ENCODE results near the gene CNRIP1. TPM values are rescaled to one million over a fixed set of nuclear protein-coding genes. Genes with fewer than 3 reads are reported as not detected.
"Not testable (repeated sequence)": the region's sequence is repeated elsewhere in the genome, so short reads cannot be mapped to it uniquely, and the experiment has no call there.

Gene CNRIP1
- total RNA-seq, 2 donors from 2014 or later: not detected

GRCh38 chr2:68351997-68352396, 32.2 kb upstream of the CNRIP1 start:
- Mint-ChIP-seq H3K9me3 (no peaks in the 10 kb centered on the region), H3K27me3 (peaks cover 19% of the 10 kb centered on the region), H3K4me3 (no peak overlapping the region), H3K27ac (no peak overlapping the region), H3K36me3 (ENCODE audit: low read depth) (no peaks in the 10 kb centered on the region), H3K4me1 (no peaks in the 10 kb centered on the region)
- ATAC-seq (replicated peaks): no peak

GRCh38 chr2:68349091-68349490, 29.3 kb upstream of the CNRIP1 start:
- H3K27ac Mint-ChIP-seq; H3K36me3 Mint-ChIP-seq (ENCODE audit: low read depth); ATAC-seq (replicated peaks); H3K4me3 Mint-ChIP-seq; H3K9me3 Mint-ChIP-seq; H3K4me1 Mint-ChIP-seq: not testable (repeated sequence)
- H3K27me3 Mint-ChIP-seq: peaks cover 29% of the 10 kb centered on the region

GRCh38 chr2:68345129-68345875, 25.6 kb upstream of the CNRIP1 start:
- H3K4me1 Mint-ChIP-seq: no peaks in the 10 kb centered on the region
- no peak overlapping the region for H3K4me3 Mint-ChIP-seq
- H3K27ac Mint-ChIP-seq: no peak overlapping the region
- H3K36me3 Mint-ChIP-seq (ENCODE audit: low read depth): no peaks in the 10 kb centered on the region
- no peaks in the 10 kb centered on the region for H3K9me3 Mint-ChIP-seq
- ATAC-seq (replicated peaks): no peak
- H3K27me3 Mint-ChIP-seq: peaks cover 36% of the 10 kb centered on the region

GRCh38 chr2:68344031-68344430, 24.3 kb upstream of the CNRIP1 start:
- no peak overlapping the region for H3K4me3 Mint-ChIP-seq
- H3K27me3 Mint-ChIP-seq: peaks cover 39% of the 10 kb centered on the region
- no peaks in the 10 kb centered on the region for H3K36me3 Mint-ChIP-seq (ENCODE audit: low read depth)

GRCh38 chr2:68342470-68342869, 22.7 kb upstream of the CNRIP1 start:
- Mint-ChIP-seq H3K27me3 (peaks cover 34% of the 10 kb centered on the region), H3K4me1 (no peaks in the 10 kb centered on the region), H3K9me3 (no peaks in the 10 kb centered on the region)

More at GRCh38 chr2:68344031-68344430, 24.3 kb upstream of the CNRIP1 start:
- Mint-ChIP-seq H3K27ac (no peak overlapping the region), H3K4me1 (no peaks in the 10 kb centered on the region), H3K9me3 (no peaks in the 10 kb centered on the region)
- no peak for ATAC-seq (replicated peaks)

GRCh38 chr2:68341583-68341982, 21.8 kb upstream of the CNRIP1 start:
- Mint-ChIP-seq H3K4me1 (no peaks in the 10 kb centered on the region), H3K27me3 (peaks cover 27% of the 10 kb centered on the region), H3K36me3 (ENCODE audit: low read depth) (no peaks in the 10 kb centered on the region), H3K4me3 (no peak overlapping the region), H3K27ac (no peak overlapping the region), H3K9me3 (no peaks in the 10 kb centered on the region)
- no peak for ATAC-seq (replicated peaks)

More at GRCh38 chr2:68342470-68342869, 22.7 kb upstream of the CNRIP1 start:
- Mint-ChIP-seq H3K4me3 (no peak overlapping the region), H3K36me3 (ENCODE audit: low read depth) (no peaks in the 10 kb centered on the region), H3K27ac (no peak overlapping the region)
- no peak for ATAC-seq (replicated peaks)

- no peak for ATAC-seq (replicated peaks)
- no peak overlapping the region for H3K27ac Mint-ChIP-seq
- H3K36me3 Mint-ChIP-seq (ENCODE audit: low read depth): no peaks in the 10 kb centered on the region
- no peaks in the 10 kb centered on the region for H3K4me1 Mint-ChIP-seq
- no peaks in the 10 kb centered on the region for H3K9me3 Mint-ChIP-seq
- H3K27me3 Mint-ChIP-seq: peaks cover 22% of the 10 kb centered on the region
- no peak overlapping the region for H3K4me3 Mint-ChIP-seq
Observed at GRCh38 chr2:68341062-68341329, 21.2 kb upstream of the CNRIP1 start.

- peaks cover 22% of the 10 kb centered on the region for H3K27me3 Mint-ChIP-seq
- H3K9me3 Mint-ChIP-seq: no peaks in the 10 kb centered on the region
- no peak overlapping the region for H3K4me3 Mint-ChIP-seq
- no peak overlapping the region for H3K27ac Mint-ChIP-seq
- H3K36me3 Mint-ChIP-seq (ENCODE audit: low read depth): no peaks in the 10 kb centered on the region
- no peak for ATAC-seq (replicated peaks)
- no peaks in the 10 kb centered on the region for H3K4me1 Mint-ChIP-seq
Observed at GRCh38 chr2:68340226-68341061, 20.7 kb upstream of the CNRIP1 start.

GRCh38 chr2:68336192-68336591, 16.4 kb upstream of the CNRIP1 start:
- H3K4me3 Mint-ChIP-seq: no peak overlapping the region
- H3K36me3 Mint-ChIP-seq (ENCODE audit: low read depth): no peaks in the 10 kb centered on the region

GRCh38 chr2:68333931-68334330, 14.2 kb upstream of the CNRIP1 start:
- H3K27ac Mint-ChIP-seq: no peak overlapping the region

More at GRCh38 chr2:68336192-68336591, 16.4 kb upstream of the CNRIP1 start:
- no peak for ATAC-seq (replicated peaks)
- Mint-ChIP-seq H3K4me1 (no peaks in the 10 kb centered on the region), H3K9me3 (no peaks in the 10 kb centered on the region), H3K27ac (no peak overlapping the region), H3K27me3 (peaks cover 14% of the 10 kb centered on the region)

GRCh38 chr2:68333009-68333408, 13.3 kb upstream of the CNRIP1 start:
- no peak overlapping the region for H3K27ac Mint-ChIP-seq
- H3K36me3 Mint-ChIP-seq (ENCODE audit: low read depth): no peaks in the 10 kb centered on the region
- H3K4me1 Mint-ChIP-seq: no peaks in the 10 kb centered on the region
- H3K9me3 Mint-ChIP-seq: no peaks in the 10 kb centered on the region
- H3K4me3 Mint-ChIP-seq: no peak overlapping the region
- no peak for ATAC-seq (replicated peaks)
- H3K27me3 Mint-ChIP-seq: peaks cover 9% of the 10 kb centered on the region

More at GRCh38 chr2:68333931-68334330, 14.2 kb upstream of the CNRIP1 start:
- ATAC-seq (replicated peaks): no peak
- H3K9me3 Mint-ChIP-seq: no peaks in the 10 kb centered on the region
- no peaks in the 10 kb centered on the region for H3K36me3 Mint-ChIP-seq (ENCODE audit: low read depth)
- peaks cover 4% of the 10 kb centered on the region for H3K27me3 Mint-ChIP-seq
- no peaks in the 10 kb centered on the region for H3K4me1 Mint-ChIP-seq
- no peak overlapping the region for H3K4me3 Mint-ChIP-seq

GRCh38 chr2:68330691-68331090, 10.9 kb upstream of the CNRIP1 start:
- peaks cover 14% of the 10 kb centered on the region for H3K27me3 Mint-ChIP-seq
- peak; percentile 72 for ATAC-seq (replicated peaks)
- H3K36me3 Mint-ChIP-seq (ENCODE audit: low read depth): no peaks in the 10 kb centered on the region

GRCh38 chr2:68328901-68329300, 9.2 kb upstream of the CNRIP1 start:
- peaks cover 24% of the 10 kb centered on the region for H3K27me3 Mint-ChIP-seq
- H3K9me3 Mint-ChIP-seq: no peaks in the 10 kb centered on the region
- no peak overlapping the region for H3K4me3 Mint-ChIP-seq
- no peaks in the 10 kb centered on the region for H3K4me1 Mint-ChIP-seq
- no peaks in the 10 kb centered on the region for H3K36me3 Mint-ChIP-seq (ENCODE audit: low read depth)
- no peak overlapping the region for H3K27ac Mint-ChIP-seq
- ATAC-seq (replicated peaks): no peak

More at GRCh38 chr2:68330691-68331090, 10.9 kb upstream of the CNRIP1 start:
- Mint-ChIP-seq H3K4me1 (no peaks in the 10 kb centered on the region), H3K9me3 (no peaks in the 10 kb centered on the region), H3K4me3 (no peak overlapping the region), H3K27ac (no peak overlapping the region)

GRCh38 chr2:68325056-68325455, 5.3 kb upstream of the CNRIP1 start:
- Mint-ChIP-seq H3K27me3 (peaks cover 37% of the 10 kb centered on the region), H3K36me3 (ENCODE audit: low read depth) (no peaks in the 10 kb centered on the region), H3K27ac (no peak overlapping the region), H3K4me1 (no peaks in the 10 kb centered on the region), H3K9me3 (no peaks in the 10 kb centered on the region), H3K4me3 (no peak overlapping the region)
- ATAC-seq (replicated peaks): no peak

GRCh38 chr2:68320118-68320641, 431 bp upstream of the CNRIP1 start:
- H3K4me3 Mint-ChIP-seq: peak overlapping the region; percentile 67
- peaks cover 39% of the 10 kb centered on the region for H3K27me3 Mint-ChIP-seq
- no peak for ATAC-seq (replicated peaks)
- no peaks in the 10 kb centered on the region for H3K36me3 Mint-ChIP-seq (ENCODE audit: low read depth)
- H3K9me3 Mint-ChIP-seq: no peaks in the 10 kb centered on the region
- no peaks in the 10 kb centered on the region for H3K4me1 Mint-ChIP-seq
- H3K27ac Mint-ChIP-seq: no peak overlapping the region

All from activated T-helper 17 cell treated with anti-CD3 and anti-CD28 coated beads, Interleukin-2, amount 50 U/mL, for 72 hours (primary cell).